ENCODE measurements around the gene STXBP6.

DNA sequence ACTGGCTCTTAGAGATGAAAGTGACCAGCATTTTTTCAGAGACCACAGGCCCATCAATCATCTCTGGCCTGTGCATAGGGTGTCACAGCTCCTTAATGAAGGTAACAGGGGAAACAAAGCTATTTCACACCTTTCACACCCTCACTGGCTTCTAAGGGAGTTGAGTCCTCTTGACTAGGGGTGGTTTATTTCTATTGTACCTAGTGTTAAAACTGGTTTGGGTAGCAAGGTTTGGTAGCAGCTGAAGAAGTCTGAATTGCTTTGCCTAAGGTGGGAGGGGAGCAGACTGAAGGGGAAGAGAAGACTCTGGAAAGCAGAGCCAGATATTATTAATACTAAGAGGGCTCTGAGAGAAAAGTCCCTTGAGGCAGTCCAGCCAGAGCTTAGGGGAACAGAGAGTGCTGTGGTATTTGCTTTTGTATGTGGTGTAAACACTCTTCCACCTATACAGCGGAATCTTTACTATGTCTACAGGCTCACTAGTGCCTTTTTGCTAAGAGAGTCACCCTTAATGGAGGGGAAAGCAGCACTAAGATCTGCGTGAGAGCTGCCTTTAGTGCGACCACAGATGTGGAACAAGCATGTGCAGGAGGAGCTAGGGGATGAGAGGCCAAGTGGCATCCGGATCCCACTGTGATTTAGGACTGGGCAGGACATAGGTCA, 95.8 kb downstream of the STXBP6 start:
- TF ChIP-seq, protein P1, sequence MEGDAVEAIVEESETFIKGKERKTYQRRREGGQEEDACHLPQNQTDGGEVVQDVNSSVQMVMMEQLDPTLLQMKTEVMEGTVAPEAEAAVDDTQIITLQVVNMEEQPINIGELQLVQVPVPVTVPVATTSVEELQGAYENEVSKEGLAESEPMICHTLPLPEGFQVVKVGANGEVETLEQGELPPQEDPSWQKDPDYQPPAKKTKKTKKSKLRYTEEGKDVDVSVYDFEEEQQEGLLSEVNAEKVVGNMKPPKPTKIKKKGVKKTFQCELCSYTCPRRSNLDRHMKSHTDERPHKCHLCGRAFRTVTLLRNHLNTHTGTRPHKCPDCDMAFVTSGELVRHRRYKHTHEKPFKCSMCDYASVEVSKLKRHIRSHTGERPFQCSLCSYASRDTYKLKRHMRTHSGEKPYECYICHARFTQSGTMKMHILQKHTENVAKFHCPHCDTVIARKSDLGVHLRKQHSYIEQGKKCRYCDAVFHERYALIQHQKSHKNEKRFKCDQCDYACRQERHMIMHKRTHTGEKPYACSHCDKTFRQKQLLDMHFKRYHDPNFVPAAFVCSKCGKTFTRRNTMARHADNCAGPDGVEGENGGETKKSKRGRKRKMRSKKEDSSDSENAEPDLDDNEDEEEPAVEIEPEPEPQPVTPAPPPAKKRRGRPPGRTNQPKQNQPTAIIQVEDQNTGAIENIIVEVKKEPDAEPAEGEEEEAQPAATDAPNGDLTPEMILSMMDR (IDR thresholded peaks at IDR 0.05) = no peak
- TF ChIP-seq POLR2A (IDR thresholded peaks at IDR 0.05) = no peak

Data from uterus (tissue), 2 donors.